SIG-M5 treated with dmso at 0.1 percent for 504 hours (cell line): Measurements from ENCODE around the gene PSMC3.

Experiments used
- DNase-seq: peaks from one replicate; lab custom pipeline; 2025; ENCODE audit not compliant: unreplicated experiment; lab: John Stamatoyannopoulos, UW

The PSMC3 gene

GRCh38 chr11:47413908-47414684 lies 12.1 kb downstream of the PSMC3 start:
- DNase-seq, result no peak

- no peak for DNase-seq
Measured at GRCh38 chr11:47413351-47413750, 12.9 kb downstream of the PSMC3 start.

- peak; percentile 34 for DNase-seq
Measured at GRCh38 chr11:47411884-47412746, 14.1 kb downstream of the PSMC3 start.

GRCh38 chr11:47410370-47411264 lies 15.6 kb downstream of the PSMC3 start:
- no peak for DNase-seq

- no peak for DNase-seq
Measured at GRCh38 chr11:47409440-47410369, 16.5 kb downstream of the PSMC3 start.

GRCh38 chr11:47408598-47409439 lies 17.4 kb downstream of the PSMC3 start:
- no peak for DNase-seq

- DNase-seq, result peak; percentile 97
Measured at GRCh38 chr11:47407746-47408590, 18.3 kb downstream of the PSMC3 start, which contains the start of gene SLC39A13. Gene SLC39A13 (plus strand): TSS chr11:47408590. CDS start chr11:47410095, 1,505 bp downstream.

- peak; percentile 33 for DNase-seq
Measured at GRCh38 chr11:47406896-47407745, 19.1 kb downstream of the PSMC3 start.

GRCh38 chr11:47403571-47403970 lies 22.7 kb downstream of the PSMC3 start:
- DNase-seq, result no peak

- DNase-seq, result no peak
Measured at GRCh38 chr11:47403135-47403534, 23.1 kb downstream of the PSMC3 start.

- no peak for DNase-seq
Measured at GRCh38 chr11:47400768-47401279, 25.4 kb downstream of the PSMC3 start.

GRCh38 chr11:47399860-47400767 lies 26.1 kb downstream of the PSMC3 start:
- no peak for DNase-seq

- DNase-seq, result no peak
Measured at GRCh38 chr11:47398551-47398950, 27.7 kb downstream of the PSMC3 start.

GRCh38 chr11:47398011-47398410 lies 28.2 kb downstream of the PSMC3 start:
- no peak for DNase-seq

GRCh38 chr11:47396049-47396320 lies 30.3 kb downstream of the PSMC3 start:
- DNase-seq, result no peak
